T-helper 1 cell treated with Interleukin-12 subunit alpha and Interleukin-12 subunit beta and Interleukin-4 antibody, amounts not matched to agents 30 ng/mL and 1 ng/mL, for 36 hours (primary cell): ENCODE results near the gene SPDYE6. TPM values are rescaled to one million over a fixed set of nuclear protein-coding genes. Genes with fewer than 3 reads are reported as not detected.
"Not testable (repeated sequence)": the region's sequence is repeated elsewhere in the genome, so short reads cannot be mapped to it uniquely, and the experiment has no call there.

Source experiments
- intact Hi-C: fragments of 100-400 bp; cut with micrococcal nuclease; formaldehyde crosslinking; loops from one replicate; pipeline ENCODE4 v1.15.1; 2024
- total RNA-seq: library from RNA; stranded (reverse); gene quantifications from 2 replicates; pipeline ENCODE4 v1.2.3, GENCODE V29; 2022

Gene SPDYE6
- total RNA-seq, 1 donor from 2014 or later = not detected

GRCh38 chr7:102320181-102320580 lies 36.1 kb downstream of the SPDYE6 start:
- intact Hi-C loops = no loop called here

DNA sequence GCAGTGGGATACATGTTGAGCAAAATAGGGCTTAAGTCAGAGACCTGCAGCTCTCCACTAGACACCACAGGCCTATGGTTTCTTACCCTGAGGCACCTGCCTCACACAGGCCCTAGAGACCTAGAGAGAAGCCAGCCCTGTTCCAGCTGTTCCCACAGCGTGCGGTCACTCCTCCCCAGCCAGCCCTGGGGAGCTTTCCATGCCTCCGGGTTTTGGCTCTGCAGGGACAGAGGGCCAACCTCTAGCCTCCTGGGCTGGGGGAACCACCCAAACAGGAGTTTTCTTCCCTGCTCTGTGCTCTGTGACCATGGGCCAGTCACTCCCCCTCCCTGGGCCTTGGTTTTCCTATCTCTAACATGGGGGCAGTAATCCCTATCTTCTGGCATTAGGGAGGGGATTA lies 36.6 kb downstream of the SPDYE6 start:
- intact Hi-C loops = no loop called here

DNA sequence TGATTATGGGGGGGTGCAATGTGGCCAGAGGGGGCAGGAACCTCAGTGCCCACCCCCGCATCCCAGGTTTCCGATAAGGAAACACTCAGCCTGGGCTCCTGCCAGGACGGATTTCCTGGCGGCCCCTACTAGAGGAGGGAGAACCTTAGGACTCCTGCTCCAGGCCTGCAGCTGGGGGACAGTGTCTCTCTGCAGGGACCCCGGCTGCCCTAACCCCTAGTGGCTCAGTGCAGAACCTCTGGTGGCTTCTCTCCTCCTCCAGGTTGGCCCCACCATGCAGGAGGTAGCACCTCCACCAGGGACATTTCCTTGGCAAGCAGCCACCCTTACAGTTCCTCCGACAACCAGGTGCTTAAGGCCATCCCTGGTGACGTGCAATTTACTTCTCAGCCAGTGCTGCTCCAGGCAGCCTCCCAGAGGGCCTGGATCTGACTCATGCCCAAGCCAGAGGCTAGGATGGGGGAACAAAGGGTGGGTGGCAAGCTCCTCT lies 37.7 kb downstream of the SPDYE6 start:
- intact Hi-C loops = no loop called here

- intact Hi-C loops = no loop called here
These were observed 38.8 kb downstream of the SPDYE6 start for GRCh38 chr7:102317231-102318059.

- intact Hi-C loops = no loop called here
These were observed 42.1 kb downstream of the SPDYE6 start for GRCh38 chr7:102313997-102314780.

GRCh38 chr7:102312317-102312716 lies 43.9 kb downstream of the SPDYE6 start:
- intact Hi-C loops = no loop called here

DNA sequence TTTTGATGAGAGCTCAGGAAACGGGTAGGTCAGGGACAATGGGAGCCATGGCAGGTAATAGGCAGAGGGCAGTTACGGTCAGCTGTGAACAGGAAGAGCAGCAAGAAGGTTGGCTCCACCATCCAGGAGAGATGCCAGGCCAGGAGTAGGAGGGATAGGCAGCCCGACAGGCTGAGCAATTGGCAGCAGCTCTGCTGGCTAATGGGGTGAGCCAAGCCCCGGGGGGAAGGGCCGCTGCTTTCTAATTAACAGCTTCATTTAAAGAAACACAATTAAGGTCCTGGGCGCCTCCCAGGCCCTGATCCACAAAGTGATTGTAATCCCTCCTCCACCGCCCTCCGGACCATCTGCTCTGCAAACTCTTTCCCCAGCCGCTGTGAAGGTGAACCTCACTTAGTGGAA lies 45.8 kb downstream of the SPDYE6 start:
- intact Hi-C loops = no loop called here

DNA sequence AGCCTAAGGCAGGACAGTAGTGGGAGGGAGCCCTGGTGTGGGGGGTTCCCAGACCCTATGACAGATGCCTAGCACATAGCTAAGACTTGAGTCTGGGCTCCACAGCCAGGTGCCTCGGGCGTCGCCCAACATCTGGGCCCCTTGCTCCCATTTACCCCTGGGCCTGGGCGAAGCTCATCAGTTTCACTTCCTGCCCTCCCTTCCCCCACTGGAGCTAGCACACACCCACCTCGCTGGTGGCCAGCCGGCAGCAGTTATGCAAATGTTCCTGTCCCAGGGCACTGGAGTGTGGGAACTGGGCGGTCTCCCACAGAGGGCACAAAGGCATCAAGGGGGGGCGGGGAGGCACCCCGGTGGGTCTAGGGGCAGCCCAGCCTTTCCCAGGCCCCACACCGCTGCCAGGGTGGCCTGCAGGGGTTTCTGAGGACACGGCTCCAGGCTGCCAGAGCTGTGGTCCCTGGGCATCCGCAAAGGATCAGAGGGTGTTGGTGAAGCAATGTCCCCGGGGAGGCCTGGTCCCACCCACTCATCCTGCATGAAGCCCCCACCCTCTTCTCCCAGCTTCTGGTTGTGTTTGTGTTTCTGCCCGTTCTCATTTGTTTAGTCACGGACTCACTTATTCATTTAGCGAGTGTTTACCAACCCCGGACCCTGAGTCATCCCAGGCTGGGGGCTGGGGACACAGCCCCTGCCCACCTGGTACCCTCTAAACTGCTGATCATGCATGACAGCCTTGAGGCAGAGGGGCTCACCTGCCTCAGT lies 49.1 kb downstream of the SPDYE6 start:
- intact Hi-C loops = loop anchor here (2.0 kb wide), 1 partner anchor 20 kb away; the partner anchor contains the start of gene SH2B2

DNA sequence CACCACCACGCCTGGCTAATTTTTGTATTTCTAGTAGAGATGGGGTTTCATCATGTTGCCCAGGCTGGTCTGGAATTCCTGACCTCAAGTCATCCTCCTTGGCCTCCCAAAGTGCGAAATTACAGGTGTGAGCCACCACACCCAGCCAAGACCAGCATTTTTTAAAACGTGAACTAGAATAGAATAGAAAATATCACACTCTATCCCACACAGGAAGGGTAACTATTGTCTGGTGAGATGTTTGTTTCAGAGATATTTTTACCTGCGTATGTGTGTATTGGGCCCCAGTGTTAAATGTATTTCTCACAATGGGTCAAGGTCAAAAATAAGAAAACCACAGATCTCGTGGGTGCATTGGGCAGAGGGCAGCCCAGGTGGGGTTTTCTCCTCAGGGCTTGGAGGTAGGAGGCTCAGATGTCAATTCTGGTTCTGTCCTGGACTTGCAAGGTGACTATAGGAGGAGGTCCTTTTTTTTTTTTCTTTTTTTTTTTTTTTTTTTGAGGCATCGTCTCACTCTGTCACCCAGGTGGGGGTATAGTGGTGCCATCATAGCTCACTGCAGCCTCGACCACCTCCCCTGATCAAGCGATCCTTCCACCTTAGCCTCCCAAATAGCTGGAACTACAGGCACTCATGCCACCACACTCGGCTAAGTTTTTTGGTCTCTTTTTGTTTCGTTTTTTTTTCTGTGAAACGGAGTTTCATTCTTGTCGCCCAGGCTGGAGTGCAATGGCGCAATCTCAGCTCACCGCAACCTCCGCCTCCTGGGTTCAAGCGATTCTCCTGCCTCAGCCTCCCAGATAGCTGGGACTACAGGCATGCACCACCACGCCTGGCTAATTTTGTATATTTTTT lies 50.6 kb downstream of the SPDYE6 start:
- intact Hi-C loops = loop anchor here (2.0 kb wide), 1 partner anchor 19 kb away; the partner anchor contains the start of gene SH2B2

GRCh38 chr7:102304668-102305067 lies 51.6 kb downstream of the SPDYE6 start:
- intact Hi-C loops = no loop called here

- intact Hi-C loops = no loop called here
These were observed 52.4 kb downstream of the SPDYE6 start for GRCh38 chr7:102303669-102304422.

- intact Hi-C loops = no loop called here
These were observed 54.2 kb downstream of the SPDYE6 start for GRCh38 chr7:102302025-102302424.

DNA sequence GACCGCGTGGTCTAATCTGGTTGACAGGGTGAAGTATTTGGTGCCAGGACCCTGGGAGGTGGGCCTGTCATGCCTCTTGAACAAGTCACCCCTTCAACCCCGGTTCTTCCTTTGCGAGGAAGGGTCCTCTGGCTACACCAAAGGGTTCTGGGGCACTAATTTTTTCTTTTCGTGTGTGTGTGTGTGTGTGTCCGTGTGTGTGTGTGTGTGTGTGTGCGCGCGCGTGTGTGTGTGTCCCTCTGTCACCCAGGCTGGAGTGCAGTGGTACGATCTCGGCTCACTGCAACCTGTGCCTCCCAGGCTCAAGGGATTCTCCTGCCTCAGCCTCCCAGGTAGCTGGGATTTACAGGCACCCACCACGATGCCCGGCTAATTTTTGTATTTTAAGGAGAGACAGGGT lies 54.9 kb downstream of the SPDYE6 start:
- intact Hi-C loops = not testable (repeated sequence)

DNA sequence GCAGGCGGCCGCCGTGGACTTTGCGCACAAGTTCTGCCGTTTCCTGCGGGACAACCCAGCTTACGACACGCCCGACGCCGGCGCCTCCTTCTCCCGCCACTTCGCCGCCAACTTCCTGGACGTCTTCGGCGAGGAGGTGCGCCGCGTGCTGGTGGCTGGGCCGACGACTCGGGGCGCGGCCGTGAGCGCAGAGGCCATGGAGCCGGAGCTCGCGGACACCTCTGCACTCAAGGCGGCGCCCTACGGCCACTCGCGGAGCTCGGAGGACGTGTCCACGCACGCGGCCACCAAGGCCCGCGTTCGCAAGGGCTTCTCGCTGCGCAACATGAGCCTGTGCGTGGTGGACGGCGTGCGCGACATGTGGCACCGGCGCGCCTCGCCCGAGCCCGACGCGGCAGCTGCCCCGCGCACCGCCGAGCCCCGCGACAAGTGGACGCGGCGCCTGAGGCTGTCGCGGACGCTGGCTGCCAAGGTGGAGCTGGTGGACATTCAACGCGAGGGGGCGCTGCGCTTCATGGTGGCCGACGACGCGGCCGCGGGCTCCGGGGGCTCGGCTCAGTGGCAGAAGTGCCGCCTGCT lies 55.5 kb downstream of the SPDYE6 start:
- intact Hi-C loops = no loop called here

GRCh38 chr7:102297487-102298218 lies 58.6 kb downstream of the SPDYE6 start:
- intact Hi-C loops = no loop called here

- intact Hi-C loops = no loop called here
These were observed 59.7 kb downstream of the SPDYE6 start for GRCh38 chr7:102296514-102296913.

- intact Hi-C loops = no loop called here
These were observed 60.1 kb downstream of the SPDYE6 start for GRCh38 chr7:102296179-102296438.
